Measurements from ENCODE around the gene CD2BP2.

CD2BP2 gene

GRCh38 chr16:30375864-30376263 is 20.8 kb upstream of the CD2BP2 start:
- H3K4me2 ChIP-seq, result no peak overlapping the region
- H3K4me3 ChIP-seq (IDR thresholded peaks at IDR 0.05; ENCODE audit: insufficient read depth, low read depth, low read length), result no peak overlapping the region
- peaks cover 25% of the 10 kb centered on the region for H3K4me1 ChIP-seq (ENCODE audit: low read depth, poor library complexity, severe bottlenecking)
- H3K79me2 ChIP-seq (ENCODE audit: insufficient read depth, low read depth), result 0 out of 2 replicates have a peak, but pooled peaks cover 4% of the 10 kb centered on the region
- no peaks in the 10 kb centered on the region for H4K20me1 ChIP-seq (ENCODE audit: insufficient read depth)
- H2AFZ ChIP-seq (ENCODE audit: low read depth), result no peak overlapping the region
- TF ChIP-seq, protein P1, sequence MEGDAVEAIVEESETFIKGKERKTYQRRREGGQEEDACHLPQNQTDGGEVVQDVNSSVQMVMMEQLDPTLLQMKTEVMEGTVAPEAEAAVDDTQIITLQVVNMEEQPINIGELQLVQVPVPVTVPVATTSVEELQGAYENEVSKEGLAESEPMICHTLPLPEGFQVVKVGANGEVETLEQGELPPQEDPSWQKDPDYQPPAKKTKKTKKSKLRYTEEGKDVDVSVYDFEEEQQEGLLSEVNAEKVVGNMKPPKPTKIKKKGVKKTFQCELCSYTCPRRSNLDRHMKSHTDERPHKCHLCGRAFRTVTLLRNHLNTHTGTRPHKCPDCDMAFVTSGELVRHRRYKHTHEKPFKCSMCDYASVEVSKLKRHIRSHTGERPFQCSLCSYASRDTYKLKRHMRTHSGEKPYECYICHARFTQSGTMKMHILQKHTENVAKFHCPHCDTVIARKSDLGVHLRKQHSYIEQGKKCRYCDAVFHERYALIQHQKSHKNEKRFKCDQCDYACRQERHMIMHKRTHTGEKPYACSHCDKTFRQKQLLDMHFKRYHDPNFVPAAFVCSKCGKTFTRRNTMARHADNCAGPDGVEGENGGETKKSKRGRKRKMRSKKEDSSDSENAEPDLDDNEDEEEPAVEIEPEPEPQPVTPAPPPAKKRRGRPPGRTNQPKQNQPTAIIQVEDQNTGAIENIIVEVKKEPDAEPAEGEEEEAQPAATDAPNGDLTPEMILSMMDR (conservative IDR thresholded peaks at IDR 0.05; ENCODE audit: low read depth, low read length), result no peak
- no peak overlapping the region for H3K27ac ChIP-seq
- no peak overlapping the region for H3K9ac ChIP-seq
- H3K36me3 ChIP-seq (ENCODE audit: insufficient read depth), result no peaks in the 10 kb centered on the region
- no peaks in the 10 kb centered on the region for H3K27me3 ChIP-seq (ENCODE audit: insufficient read depth, low read depth)

DNA sequence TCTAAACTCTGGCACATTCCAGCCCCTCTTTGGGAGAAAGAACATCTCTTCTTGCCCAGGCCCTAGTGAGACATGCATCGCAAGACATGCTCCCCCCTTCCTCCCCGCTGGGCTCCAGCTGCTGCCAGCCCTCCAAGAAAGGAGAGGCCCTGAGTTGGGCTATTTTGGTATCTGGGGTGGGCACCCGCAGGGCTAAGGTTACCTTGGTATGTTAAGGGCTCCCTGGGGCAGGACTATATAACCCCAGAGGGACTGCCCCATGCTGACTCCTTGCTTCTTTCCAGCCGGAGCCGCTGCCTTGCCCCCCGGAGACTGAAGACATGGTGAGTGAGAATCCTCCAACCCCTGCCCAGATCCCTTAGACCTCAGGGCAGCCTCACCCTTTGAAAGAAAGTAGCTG is 19.4 kb upstream of the CD2BP2 start, which contains the start of gene MYL11:
Gene MYL11, plus strand, starts transcription at position 265 of the 400 bp plus-strand sequence. Its CDS starts 56 bp downstream, at position 321.
- H3K4me1 ChIP-seq (ENCODE audit: low read depth, poor library complexity, severe bottlenecking), result peaks cover 25% of the 10 kb centered on the region
- peaks cover 6% of the 10 kb centered on the region for H3K79me2 ChIP-seq (ENCODE audit: insufficient read depth, low read depth)
- H4K20me1 ChIP-seq (ENCODE audit: insufficient read depth), result no peaks in the 10 kb centered on the region
- H3K4me2 ChIP-seq, result no peak within 1 kb of the TSS
- no peaks in the 10 kb centered on the region for H3K36me3 ChIP-seq (ENCODE audit: insufficient read depth)
- H2AFZ ChIP-seq (ENCODE audit: low read depth), result no peak within 1 kb of the TSS
- H3K27me3 ChIP-seq (ENCODE audit: insufficient read depth, low read depth), result no peaks in the 10 kb centered on the region
- H3K9ac ChIP-seq, result no peak within 1 kb of the TSS
- no peak within 1 kb of the TSS for H3K4me3 ChIP-seq (IDR thresholded peaks at IDR 0.05; ENCODE audit: insufficient read depth, low read depth, low read length)
- TF ChIP-seq, protein P1 (conservative IDR thresholded peaks at IDR 0.05; ENCODE audit: low read depth, low read length), result no peak
- no peak within 1 kb of the TSS for H3K27ac ChIP-seq

- Histone ChIP-seq H3K9ac (no peak overlapping the region), H3K27me3 (ENCODE audit: insufficient read depth, low read depth) (no peaks in the 10 kb centered on the region), H2AFZ (ENCODE audit: low read depth) (no peak overlapping the region), H4K20me1 (ENCODE audit: insufficient read depth) (no peaks in the 10 kb centered on the region), H3K27ac (no peak overlapping the region), H3K4me3 (IDR thresholded peaks at IDR 0.05; ENCODE audit: insufficient read depth, low read depth, low read length) (no peak overlapping the region), H3K79me2 (ENCODE audit: insufficient read depth, low read depth) (peaks cover 20% of the 10 kb centered on the region), H3K4me2 (no peak overlapping the region), H3K4me1 (ENCODE audit: low read depth, poor library complexity, severe bottlenecking) (peaks cover 30% of the 10 kb centered on the region), H3K36me3 (ENCODE audit: insufficient read depth) (no peaks in the 10 kb centered on the region)
- TF ChIP-seq, protein P1 (conservative IDR thresholded peaks at IDR 0.05; ENCODE audit: low read depth, low read length), result no peak
Measured at GRCh38 chr16:30372725-30373124, 17.6 kb upstream of the CD2BP2 start.

DNA sequence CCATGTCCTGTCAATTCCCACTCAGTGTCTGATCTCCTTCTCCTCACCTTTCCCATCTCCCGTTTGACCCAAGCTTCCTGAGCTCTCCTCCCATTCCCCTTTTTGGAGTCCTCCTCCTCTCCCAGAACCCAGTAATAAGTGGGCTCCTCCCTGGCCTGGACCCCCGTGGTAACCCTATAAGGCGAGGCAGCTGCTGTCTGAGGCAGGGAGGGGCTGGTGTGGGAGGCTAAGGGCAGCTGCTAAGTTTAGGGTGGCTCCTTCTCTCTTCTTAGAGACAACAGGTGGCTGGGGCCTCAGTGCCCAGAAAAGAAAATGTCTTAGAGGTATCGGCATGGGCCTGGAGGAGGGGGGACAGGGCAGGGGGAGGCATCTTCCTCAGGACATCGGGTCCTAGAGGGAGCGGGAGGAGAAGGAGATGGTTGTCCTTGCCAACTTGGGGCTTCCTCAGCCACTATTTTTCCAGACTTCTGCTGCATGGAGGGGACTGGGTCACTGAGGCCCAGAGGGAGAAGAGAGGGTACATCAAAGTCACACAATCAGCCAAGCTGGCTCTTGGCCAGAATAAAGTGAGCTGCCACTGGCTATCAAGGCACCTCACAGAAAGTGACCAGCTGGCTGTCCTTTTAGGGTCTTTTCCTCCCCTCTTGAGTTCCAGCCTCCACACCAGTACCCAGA is 17.1 kb upstream of the CD2BP2 start:
- peaks cover 33% of the 10 kb centered on the region for H3K4me1 ChIP-seq (ENCODE audit: low read depth, poor library complexity, severe bottlenecking)
- H3K9ac ChIP-seq, result no peak overlapping the region
- no peak overlapping the region for H3K4me3 ChIP-seq (IDR thresholded peaks at IDR 0.05; ENCODE audit: insufficient read depth, low read depth, low read length)

More for the DNA sequence above, 17.1 kb upstream of the CD2BP2 start:
- Histone ChIP-seq H2AFZ (ENCODE audit: low read depth) (peak overlapping the region; percentile 71; the same call in 1 of the 2 replicates), H4K20me1 (ENCODE audit: insufficient read depth) (no peaks in the 10 kb centered on the region), H3K4me2 (peak overlapping the region; percentile 87; the same call in 1 of the 2 replicates), H3K36me3 (ENCODE audit: insufficient read depth) (no peaks in the 10 kb centered on the region), H3K27ac (no peak overlapping the region), H3K27me3 (ENCODE audit: insufficient read depth, low read depth) (no peaks in the 10 kb centered on the region), H3K79me2 (ENCODE audit: insufficient read depth, low read depth) (peaks cover 26% of the 10 kb centered on the region)
- TF ChIP-seq, protein P1 (conservative IDR thresholded peaks at IDR 0.05; ENCODE audit: low read depth, low read length), result no peak
